Measurements from ENCODE around the gene ADCY3.
A peak's percentile ranks its signal among the peaks of the same experiment; 100 is the strongest.

ADCY3 gene

DNA sequence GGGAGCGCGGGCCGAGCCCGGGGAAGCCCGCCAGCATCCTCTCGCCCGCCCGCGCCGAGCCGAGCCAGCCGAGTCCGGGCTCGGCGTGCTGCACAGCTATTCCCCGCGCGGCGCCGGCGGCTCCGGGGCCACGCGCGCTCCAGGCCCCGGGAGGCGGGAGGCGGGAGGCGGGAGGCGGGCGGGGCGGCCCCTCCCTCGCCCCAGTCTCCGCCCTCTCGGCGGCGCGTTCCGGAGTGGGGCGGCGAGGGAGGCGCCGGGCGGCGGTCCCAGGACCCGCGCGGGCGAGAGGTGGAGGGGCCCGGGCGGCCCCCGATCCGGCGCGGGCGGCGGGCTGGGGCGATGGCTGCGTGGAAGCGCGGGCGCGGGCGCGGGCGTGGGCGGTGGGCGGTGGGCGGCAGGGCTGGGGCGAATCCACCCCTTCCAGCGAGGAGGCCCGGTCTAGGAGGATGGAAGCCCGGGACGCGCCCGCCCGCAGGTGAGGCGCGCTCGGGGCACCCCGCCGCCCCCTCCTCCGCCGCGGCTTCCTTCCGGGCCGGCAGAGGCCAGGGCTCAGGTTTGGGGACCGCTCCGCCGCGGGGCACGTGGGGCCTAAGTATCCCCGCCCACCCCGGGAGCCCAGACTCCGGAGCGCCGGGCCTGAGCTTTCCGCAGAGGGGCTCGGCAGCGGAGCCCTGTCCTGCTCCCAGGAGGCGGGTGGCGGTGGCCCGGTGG, at the start of gene ADCY3:
Gene ADCY3 (minus strand): TSS at position 140 of the 711 bp plus-strand sequence. CDS start 1,250 bp downstream, outside the sequence.
- peak; percentile 25 to 63 for DNase-seq (ENCODE audit: low read depth in 2 of 2)

DNA sequence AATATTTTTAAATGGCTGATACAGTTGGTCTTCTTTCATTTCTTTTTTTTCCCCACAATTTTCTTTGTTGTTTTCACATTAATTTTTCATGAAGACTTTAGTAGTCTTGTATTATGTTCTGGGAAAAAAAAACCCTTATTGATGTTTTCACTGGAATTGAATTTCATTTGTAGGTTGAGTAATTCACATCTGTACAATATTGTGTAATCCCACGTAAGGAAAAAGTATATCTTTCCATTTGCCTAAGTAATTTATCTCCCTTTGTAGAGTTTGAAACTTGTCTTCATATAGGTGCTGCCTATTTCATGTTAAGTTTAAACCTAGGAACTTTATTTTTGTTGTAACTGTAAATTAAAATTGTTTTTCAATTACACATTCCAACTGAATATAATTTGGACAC, 49.7 kb upstream of the ADCY3 start:
- DNase-seq (ENCODE audit: low read depth in 2 of 2): no peak

DNA sequence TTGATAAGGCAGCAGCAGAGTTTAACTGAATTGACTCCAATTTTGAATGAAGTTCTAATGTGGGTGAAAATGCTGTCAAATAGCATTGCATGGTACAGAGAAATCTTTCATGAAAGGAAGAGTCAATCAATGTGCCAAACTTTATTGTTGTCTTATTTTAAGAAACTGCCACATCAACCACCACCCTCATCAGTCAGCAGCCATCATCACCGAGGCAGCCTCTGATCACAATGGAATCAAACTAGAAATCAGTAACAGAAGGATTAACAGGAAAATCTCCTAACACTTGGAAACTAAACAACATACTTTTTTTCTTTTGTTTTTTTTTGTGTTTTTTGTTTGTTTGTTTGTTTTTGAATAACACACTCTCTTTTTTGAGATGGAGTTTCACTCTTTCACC, 41.9 kb upstream of the ADCY3 start:
- no peak for DNase-seq (ENCODE audit: low read depth in 2 of 2)

DNA sequence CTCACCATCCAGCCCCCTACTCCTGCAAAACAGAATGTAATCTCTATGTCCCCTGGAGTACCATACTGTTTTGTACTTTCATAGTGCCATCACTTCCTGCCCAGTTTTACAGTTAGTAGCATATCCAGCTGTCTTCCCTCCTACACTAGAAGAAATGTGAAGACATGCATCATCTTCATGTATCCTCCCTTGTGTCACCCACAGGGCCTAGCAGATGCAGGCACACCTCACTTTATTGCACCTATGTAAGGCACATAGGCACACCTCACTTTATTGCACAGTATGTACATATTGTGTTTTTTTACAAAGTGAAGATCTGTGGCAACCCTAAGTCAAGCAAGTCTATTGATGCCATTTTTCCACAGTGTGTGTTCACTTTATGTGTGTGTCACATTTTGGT, 39.7 kb upstream of the ADCY3 start:
- no peak for DNase-seq (ENCODE audit: low read depth in 2 of 2)

DNA sequence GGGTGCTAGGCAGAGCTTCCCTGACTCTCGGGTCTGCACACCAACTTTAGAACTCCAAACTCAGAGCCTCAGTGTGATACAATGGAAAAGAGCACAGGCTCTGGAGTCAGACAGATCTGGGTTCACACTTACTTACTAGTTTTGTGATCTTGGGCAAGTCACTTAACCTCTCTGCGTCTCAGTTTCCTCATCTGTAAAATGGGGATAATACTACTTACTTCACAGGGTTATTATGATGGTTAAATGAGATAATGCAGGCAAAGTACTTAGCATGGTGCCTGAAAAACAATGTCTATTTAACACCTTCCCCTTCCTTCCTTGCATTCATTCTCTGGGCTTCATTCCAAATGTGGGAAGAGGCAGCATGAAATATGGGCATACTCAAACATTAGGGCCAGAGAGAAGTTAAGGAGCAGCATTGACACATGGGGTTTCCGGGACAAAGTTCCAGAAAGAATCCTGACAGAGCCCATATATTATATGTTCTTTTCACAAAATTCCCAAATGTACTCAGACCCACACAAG, 38.4 kb upstream of the ADCY3 start:
- DNase-seq (ENCODE audit: low read depth in 2 of 2): no peak

DNA sequence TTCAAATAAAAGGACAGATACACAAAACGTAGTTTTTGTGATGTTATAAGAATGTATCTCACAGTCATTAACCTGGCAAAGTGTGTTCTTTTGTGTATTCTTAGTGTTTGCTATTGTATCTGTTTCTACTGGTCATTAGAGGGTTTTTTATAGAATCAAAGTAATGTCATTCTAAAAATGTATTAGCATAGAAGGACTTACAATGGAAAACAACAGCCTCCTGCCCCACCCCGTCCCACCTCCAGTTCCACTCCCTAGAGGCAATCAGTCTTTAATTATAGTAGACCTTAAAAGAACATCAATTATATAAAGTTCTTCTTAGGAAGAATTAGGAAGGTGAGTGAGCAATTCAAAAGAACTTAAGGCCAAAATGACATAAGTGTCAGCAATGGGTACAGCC, 37.9 kb upstream of the ADCY3 start:
- no peak for DNase-seq (ENCODE audit: low read depth in 2 of 2)

DNA sequence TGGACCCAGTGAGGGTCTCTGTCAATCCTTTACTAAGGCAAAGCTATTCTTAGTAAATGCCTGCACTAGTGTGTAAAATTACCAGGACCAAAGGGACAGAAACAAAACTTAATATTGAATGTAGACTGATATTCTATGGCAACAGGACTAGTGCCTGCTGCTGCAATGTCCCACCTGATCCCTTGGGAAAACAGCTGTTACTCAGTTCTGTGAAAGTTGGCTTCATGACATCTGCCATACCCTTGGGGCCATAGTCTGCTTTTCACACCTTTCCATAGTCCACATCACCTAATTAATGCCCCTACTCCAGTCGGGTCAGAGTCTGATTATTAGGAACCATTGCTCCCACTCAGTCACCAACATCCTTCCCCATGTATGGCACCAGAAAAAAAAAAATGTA, 37.2 kb upstream of the ADCY3 start:
- DNase-seq (ENCODE audit: low read depth in 2 of 2): no peak

DNA sequence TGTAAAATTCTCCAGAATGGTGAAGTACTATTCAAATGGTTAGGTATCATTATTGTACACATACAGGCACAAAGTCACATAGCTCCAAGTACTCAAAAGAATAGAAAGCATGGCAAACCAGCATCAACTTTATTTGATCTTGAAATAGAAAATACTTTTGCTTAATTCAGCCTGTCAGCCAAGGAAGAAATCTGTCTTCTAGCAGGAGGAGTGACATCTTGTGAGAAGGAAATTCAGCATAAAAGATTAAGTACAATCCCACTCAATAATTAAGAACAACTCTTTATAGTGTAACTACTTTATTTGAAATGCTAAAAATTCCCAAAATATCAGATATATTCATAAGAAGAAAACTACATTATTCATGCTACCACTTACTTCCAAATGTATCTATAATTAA, 35.9 kb upstream of the ADCY3 start:
- no peak for DNase-seq (ENCODE audit: low read depth in 2 of 2)

DNA sequence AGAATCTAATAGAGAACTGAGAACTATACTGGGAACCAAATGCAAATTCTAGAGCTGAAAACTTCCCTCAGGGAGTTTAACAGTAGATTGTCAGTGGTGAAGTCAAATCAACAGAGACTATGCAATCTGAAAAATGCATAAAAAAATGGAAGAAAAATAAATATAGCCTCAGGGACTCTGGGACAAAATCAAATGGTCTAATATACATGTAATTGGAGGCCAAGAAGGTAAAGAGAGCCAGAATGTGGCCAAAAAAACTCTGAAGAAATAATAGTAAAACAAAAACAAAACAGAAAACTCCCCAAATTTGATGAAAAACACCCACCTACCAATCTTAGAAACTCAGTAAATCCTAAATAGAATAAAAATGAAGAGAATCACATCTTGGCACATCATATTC, 35.2 kb upstream of the ADCY3 start:
- DNase-seq (ENCODE audit: low read depth in 2 of 2): no peak

DNA sequence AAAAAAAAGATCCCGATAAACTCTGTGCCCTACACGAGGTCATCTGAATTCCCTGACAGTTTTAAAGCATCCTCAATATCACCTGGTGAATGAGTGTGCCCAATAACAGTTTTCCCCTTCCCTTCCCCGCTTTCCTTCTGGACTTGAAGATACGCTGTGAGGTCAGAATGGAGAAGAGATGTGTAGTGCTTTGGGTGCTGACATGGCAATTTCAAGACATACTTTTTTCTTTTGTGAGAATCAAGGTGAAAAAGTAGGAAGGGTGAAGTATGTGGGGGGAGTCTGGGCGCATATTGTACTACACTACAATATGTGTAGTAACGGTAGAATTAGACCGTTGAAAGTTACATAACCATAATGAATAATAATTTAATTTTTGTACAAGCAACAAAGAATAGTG, 30.1 kb upstream of the ADCY3 start:
- DNase-seq (ENCODE audit: low read depth in 2 of 2): no peak

DNA sequence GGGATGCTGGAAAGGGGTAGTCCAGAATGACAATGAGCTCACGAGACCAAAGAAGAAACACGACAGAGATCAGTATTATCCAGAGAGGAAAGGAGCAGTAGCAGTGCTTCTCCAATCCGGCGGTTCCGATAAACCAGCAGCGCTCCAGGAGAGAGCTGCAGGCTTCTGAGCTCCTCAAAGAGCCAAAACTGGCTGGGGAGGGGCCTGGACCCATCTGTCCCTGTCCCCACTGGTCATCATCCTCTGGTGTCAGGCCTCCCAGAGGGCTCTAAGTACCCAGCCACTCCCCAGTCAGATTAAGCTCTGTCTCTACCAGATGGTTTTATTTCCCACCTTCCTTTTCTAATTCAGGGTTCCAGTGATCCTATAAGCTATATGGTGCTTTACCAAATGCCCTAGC, 28.5 kb upstream of the ADCY3 start:
- no peak for DNase-seq (ENCODE audit: low read depth in 2 of 2)

DNA sequence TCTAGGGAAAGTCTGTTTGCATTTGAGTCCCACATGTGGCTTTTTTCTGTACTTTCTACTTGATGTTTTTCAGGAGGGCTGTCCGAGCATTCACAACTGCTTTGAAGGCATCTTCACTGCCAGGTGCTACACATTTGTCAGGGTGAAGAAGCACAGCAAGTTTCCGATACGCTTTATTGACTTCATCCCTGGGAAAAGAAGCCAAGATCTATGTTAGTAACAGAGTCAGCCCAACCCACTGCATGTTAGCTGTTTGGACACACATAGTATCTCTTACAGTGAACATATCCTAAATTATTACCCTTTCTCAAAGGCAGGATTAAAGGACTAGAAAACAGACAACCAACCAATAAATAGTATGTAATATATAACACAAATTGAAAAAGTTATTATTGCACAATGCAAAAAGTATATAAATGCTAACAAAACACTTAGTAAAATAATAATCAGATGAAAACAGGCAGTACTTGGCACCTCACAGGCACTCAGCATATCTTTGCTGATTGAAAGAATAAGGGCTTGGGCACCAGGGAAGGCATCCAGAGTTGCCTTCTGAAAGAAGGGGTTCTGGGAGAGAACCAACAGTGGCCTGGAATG, 27.6 kb upstream of the ADCY3 start:
- no peak for DNase-seq (ENCODE audit: low read depth in 2 of 2)

DNA sequence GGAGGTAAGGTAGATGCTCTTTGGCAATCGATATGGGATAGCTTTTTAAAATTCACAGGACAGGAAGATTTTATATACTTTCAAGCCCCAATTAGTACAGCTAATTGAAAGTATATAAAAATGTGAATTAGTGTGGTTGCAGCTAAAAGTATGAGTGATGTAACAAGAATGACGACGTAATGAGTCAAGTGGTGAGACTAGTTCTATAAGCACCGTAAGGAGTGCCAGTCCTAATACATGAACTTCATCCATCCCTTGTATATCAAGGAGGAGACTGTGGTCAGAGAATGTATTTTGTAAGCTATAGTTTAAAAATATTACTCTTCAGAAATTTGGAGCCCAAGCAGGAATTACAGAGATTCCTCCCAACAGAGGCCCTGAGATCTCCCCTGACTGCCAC, 25.9 kb upstream of the ADCY3 start:
- DNase-seq (ENCODE audit: low read depth in 2 of 2): no peak

DNA sequence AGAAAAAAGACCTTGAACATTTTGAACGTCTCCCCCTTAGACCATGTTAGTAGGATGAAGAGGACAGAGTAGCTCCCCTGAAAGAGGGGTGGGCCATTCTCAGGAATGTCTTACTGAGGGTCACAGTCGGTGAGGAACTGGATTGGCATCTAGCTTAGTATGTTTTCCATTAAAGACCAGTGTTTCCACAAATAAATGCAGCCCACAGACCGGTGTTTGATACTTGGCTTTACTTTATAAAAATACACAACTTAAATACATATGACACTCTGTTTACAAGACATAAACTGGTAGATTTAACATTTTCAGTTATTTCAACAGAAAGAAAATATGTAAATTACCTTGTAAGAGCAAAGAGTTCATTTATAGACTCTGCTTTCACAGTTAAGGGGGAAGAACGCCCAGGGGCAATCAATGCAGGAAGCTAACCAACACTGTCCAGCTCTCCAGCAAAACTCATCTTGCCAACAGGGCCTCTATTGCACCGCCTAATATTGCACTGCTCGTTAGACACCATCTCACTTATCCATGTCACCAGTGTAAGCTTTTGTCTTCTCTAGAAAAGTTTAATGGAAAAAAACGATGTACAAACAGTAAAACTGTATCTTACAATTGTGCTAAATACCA, 23.5 kb upstream of the ADCY3 start:
- no peak for DNase-seq (ENCODE audit: low read depth in 2 of 2)

DNA sequence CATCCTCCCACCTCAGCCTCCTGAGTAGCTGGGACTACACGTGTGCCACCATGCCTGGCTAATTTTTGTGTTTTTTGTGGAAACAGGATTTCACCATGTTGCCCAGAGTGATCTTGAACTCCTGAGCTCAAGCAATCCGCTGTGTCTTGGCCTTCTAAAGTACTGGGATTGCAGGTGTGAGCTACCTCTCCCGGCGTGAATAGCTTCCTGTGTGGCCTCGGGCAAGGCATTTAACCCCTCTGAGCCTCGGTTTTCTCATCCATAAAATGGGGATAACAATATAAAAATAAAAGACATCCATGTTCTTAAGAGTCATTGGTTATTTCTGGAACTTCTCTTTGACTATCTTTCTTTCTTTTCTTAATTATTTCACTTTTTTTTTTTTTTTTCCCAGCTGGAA, 19.3 kb upstream of the ADCY3 start:
- no peak for DNase-seq (ENCODE audit: low read depth in 2 of 2)

DNA sequence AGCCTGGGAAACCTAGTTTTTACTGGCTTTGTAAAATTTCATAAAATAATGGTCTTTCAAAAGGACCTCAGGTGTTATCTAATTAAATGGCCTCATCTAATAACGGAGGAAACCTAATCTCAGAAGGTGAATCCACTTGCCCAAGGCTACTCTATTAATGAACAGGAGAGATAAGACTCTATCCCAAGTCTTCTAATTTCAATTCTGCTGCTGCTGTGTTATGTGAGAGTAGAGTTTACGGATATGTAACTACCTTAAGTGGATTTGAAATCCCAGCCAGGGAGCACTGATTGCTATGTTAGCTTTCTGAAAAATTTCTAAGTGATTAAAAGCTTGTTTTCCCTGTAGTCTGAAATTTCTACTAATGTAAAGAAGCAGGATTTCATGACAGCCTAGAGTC, 17.2 kb upstream of the ADCY3 start:
- no peak for DNase-seq (ENCODE audit: low read depth in 2 of 2)

DNA sequence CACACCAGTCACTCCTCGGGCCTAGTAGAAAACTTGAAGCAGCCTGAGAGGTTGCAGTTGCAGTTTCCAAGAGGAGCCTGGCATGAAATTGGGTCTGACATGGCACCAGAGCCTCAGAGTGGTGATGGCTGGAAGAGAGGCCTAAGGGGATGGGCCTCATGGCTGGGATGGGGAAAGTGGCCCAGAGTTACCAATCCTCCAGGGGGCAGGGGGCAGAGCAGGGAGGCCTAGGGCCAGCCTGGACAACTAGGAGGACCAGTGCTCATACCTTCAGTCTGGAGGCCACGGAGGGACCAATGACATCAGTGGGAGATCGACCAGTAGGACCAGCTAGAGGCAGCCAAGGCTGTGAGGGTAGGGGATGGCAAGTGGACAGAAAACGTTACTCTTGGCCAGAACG, 15.1 kb upstream of the ADCY3 start:
- no peak for DNase-seq (ENCODE audit: low read depth in 2 of 2)

DNA sequence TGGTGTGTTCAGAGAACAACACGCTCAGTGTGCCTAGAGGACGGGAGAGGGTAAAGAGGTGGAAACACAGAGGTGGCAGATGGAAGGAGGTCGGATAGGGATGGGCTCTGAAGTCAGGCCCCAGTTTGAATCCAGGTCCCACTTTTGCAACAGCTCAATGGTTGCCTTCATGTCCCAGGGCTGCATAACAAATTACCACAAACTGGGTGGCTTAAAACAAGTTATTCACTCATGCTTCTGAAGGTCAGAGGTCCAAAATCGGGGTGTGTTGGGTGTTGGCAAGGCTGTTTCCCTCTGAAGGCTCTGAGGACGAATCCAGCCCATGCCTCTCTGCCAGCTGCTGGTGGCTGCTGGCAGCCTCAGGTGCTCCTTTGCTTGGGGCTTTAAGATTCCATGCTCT, 12.7 kb upstream of the ADCY3 start:
- DNase-seq (ENCODE audit: low read depth in 2 of 2): no peak

DNA sequence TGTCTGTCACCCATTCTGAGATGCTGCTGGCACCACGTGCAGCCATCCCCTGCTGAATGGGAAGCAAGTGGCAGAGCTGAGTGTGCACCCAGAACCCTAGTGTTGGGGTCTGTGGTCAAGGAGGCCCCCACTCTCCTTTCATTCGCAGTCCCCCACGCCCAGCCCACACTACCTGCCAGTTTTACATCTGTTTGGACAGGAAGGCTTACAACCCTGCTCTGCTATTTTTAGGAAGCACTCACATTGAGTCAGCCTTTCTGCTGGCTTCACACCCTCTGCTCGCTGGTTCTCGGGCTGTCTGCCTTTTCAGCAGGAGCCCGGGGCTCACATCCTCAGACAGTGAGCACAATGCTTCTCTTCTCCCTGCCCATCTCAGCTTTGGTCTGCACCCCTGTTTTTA, 10.7 kb upstream of the ADCY3 start:
- no peak for DNase-seq (ENCODE audit: low read depth in 2 of 2)

DNA sequence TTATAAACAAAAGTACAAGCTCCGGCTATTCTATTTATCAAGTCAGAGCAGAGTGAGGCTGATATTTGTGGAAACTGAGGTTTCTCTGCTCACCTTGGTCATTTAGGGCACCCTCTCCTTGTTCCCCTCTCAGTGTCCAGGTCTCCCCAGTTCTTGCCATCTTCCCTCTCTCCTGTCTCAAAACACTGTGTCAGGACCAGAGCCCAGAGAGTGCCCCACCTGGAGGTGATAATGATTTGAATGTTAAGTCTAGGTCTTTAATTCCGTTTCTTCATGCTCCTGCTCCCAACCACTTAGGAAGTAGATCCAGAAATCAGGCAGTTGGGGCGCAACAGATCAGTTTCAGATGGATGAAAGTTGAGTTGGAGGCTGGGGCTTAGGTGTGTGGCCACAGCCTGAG, 9.2 kb upstream of the ADCY3 start:
- DNase-seq (ENCODE audit: low read depth in 2 of 2): no peak

DNA sequence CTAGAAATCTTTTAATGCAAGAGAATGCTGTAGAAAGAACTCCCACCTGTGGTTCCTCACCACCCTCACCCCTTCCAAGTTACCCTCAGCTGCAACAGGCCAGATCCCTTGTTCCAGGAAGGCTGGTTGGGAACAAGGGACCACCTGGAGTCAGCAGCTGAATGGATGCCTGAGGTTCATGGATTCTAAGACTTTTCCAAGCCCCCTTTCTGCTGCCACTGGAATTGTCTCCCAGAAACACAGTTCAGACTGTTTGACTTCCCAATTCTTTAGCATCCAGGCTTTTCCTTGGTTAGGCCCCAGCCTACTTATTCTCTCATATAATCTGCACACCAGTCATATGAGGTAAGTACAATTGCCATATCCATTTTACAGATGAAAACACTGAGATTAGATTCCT, 8.0 kb upstream of the ADCY3 start:
- no peak for DNase-seq (ENCODE audit: low read depth in 2 of 2)

DNA sequence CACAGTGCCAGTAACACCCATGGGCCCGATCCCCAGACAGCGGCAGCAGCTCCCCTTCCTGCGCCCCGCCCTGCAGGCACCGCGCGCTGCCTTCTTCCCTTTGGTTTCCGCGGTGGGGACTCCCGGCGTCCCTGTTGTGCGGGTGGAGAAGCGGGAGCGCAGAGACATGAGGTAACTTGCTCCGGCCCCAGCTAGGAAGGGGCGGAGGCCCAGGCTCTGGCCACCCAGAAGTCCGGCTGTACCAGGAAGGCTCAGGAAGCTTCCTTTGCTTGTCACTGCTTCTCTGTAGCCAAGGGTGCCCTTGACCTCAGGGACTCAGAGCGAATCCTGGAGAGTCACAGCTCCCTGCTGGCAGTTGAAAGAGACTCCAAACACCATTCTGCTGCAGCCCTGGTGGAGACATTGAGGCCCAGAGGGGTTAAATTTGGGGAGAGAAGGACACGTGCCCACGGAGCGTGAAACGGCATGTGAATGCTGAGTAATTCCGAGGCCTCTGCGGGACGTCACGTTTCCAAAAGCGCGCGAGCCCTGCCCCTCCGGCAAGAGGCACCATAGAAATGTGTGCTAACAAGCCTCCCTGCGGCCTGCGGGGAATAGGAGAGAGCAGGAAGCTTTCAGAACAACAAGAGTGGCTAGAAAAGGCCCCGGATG, 6.7 kb upstream of the ADCY3 start:
- DNase-seq (ENCODE audit: low read depth in 2 of 2): no peak

DNA sequence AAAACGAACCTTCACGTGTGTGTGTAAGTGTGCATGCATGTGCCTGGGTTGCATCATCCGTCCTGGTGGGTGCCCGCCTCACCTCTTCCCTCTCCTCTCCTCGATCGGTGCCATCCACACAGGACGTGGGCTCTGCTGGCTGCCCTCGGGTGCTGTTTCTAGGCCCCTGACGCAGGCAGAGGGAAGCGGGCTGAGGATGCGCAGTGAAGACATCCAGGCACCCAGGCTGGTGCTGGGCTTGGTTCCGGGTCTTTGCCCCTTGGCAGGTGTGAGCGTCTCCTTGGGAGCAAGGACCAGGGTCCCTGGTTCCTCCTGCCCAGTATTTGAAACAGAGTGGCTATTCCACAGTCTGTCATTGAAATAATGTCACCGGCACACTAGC, 6.2 kb upstream of the ADCY3 start:
- no peak for DNase-seq (ENCODE audit: low read depth in 2 of 2)

All from stimulated activated CD8-positive, alpha-beta memory T cell treated with anti-CD3 and anti-CD28 coated beads, Interleukin-7, amount 100 ng/mL, for 4 hours (primary cell).